HUES64 (cell line): ENCODE measurements around the gene DLG2.

Experiments used
- H3K27ac ChIP-seq: 2 replicates; pipeline ENCODE4 v1.7.0; 2013; ENCODE audit warnings: low read depth, low read length, inconsistent platforms
- H3K27me3 ChIP-seq: 2 replicates; pipeline ENCODE4 v1.6.1; 2013; ENCODE audit warnings: mild to moderate bottlenecking, low read length; ENCODE audit not compliant: insufficient read depth
- H3K36me3 ChIP-seq: 2 replicates; pipeline ENCODE4 v1.6.1; 2013; ENCODE audit warnings: mild to moderate bottlenecking, low read length; ENCODE audit not compliant: insufficient read depth
- H3K4me1 ChIP-seq: 2 replicates; pipeline ENCODE4 v1.6.1; 2013; ENCODE audit warnings: mild to moderate bottlenecking, low read length, moderate library complexity; ENCODE audit not compliant: insufficient read depth
- H3K4me3 ChIP-seq: 2 replicates; pipeline ENCODE4 v1.5.1; 2013; ENCODE audit warnings: mild to moderate bottlenecking, low read length, moderate library complexity
- H3K9ac ChIP-seq: 2 replicates; pipeline ENCODE4 v1.6.1; 2013; ENCODE audit warnings: mild to moderate bottlenecking, low read depth, low read length
- H3K9me3 ChIP-seq: 2 replicates; pipeline ENCODE4 v1.6.1; 2013; ENCODE audit warnings: low read depth, low read length; ENCODE audit not compliant: insufficient read depth
- WGBS: fragments of 150-250, 120-280 bp; methylation state at CpG from one replicate; pipeline ENCODE4 v1.1.7; 2013; ENCODE audit warnings: missing lambda C conversion rate; 5-methylcytosine and 5-hydroxymethylcytosine counted together

Gene DLG2

GRCh38 chr11:83773950-83774880, 1852.9 kb downstream of the DLG2 start:
- Histone ChIP-seq H3K4me1 (no peaks in the 10 kb centered on the region), H3K36me3 (no peaks in the 10 kb centered on the region), H3K9me3 (no peaks in the 10 kb centered on the region), H3K27ac (no peak overlapping the region), H3K9ac (no peak overlapping the region), H3K27me3 (no peaks in the 10 kb centered on the region), H3K4me3 (no peak overlapping the region)
- 95% methylated on average over 7 of the region's 7 CpGs for WGBS

GRCh38 chr11:83768489-83768888, 1858.7 kb downstream of the DLG2 start:
- Histone ChIP-seq H3K36me3 (no peaks in the 10 kb centered on the region), H3K9ac (no peak overlapping the region), H3K27me3 (no peaks in the 10 kb centered on the region), H3K4me1 (no peaks in the 10 kb centered on the region), H3K27ac (no peak overlapping the region), H3K9me3 (no peaks in the 10 kb centered on the region), H3K4me3 (no peak overlapping the region)
- WGBS, result 85% methylated on average over 3 of the region's 3 CpGs

GRCh38 chr11:83766932-83767331, 1860.2 kb downstream of the DLG2 start:
- H3K27ac ChIP-seq, result no peak overlapping the region
- H3K27me3 ChIP-seq, result no peaks in the 10 kb centered on the region
- H3K4me3 ChIP-seq, result no peak overlapping the region
- no peaks in the 10 kb centered on the region for H3K36me3 ChIP-seq
- no peaks in the 10 kb centered on the region for H3K4me1 ChIP-seq
- 97% methylated on average over 4 of the region's 4 CpGs for WGBS
- H3K9me3 ChIP-seq, result no peaks in the 10 kb centered on the region
- H3K9ac ChIP-seq, result no peak overlapping the region

- Histone ChIP-seq H3K27ac (no peak overlapping the region), H3K27me3 (no peaks in the 10 kb centered on the region), H3K9me3 (no peaks in the 10 kb centered on the region), H3K4me1 (peaks cover 4% of the 10 kb centered on the region; the same call in 1 of the 2 replicates), H3K36me3 (no peaks in the 10 kb centered on the region), H3K4me3 (no peak overlapping the region), H3K9ac (no peak overlapping the region)
- 72% methylated on average over 1 of the region's 2 CpGs for WGBS
Observed at GRCh38 chr11:83764643-83765042, 1862.5 kb downstream of the DLG2 start.

GRCh38 chr11:83760932-83761331, 1866.2 kb downstream of the DLG2 start:
- H3K9ac ChIP-seq, result no peak overlapping the region
- no peaks in the 10 kb centered on the region for H3K36me3 ChIP-seq
- H3K4me1 ChIP-seq, result peaks cover 13% of the 10 kb centered on the region; the same call in 1 of the 2 replicates
- no peaks in the 10 kb centered on the region for H3K9me3 ChIP-seq
- no peak overlapping the region for H3K27ac ChIP-seq
- no peaks in the 10 kb centered on the region for H3K27me3 ChIP-seq
- 92% methylated on average over 1 of the region's 1 CpG for WGBS
- H3K4me3 ChIP-seq, result no peak overlapping the region

DNA sequence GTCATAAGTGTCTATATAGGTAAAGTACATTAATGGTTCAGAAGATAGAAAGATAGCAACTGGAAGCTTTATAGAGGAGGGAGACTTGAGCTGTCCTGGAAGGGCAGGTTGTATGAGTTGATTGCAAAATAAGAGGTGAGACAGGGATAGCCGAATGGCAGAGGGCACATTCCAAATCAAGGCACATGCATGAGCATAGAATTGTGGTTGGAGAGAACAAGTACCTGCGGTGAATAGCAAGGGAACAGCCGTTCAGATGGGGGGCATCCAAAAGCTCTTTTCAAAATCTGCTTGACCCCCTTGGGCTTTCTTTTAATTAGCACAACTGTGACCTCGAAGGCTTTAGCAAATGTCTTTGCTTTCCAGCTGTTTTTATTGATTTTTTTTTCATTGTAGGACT, 1868.0 kb downstream of the DLG2 start:
- H3K36me3 ChIP-seq, result no peaks in the 10 kb centered on the region
- H3K27ac ChIP-seq, result no peak overlapping the region
- H3K4me3 ChIP-seq, result no peak overlapping the region
- WGBS, result 55% methylated on average over 4 of the region's 4 CpGs
- peaks cover 13% of the 10 kb centered on the region; the same call in 1 of the 2 replicates for H3K4me1 ChIP-seq
- H3K9me3 ChIP-seq, result no peaks in the 10 kb centered on the region
- H3K27me3 ChIP-seq, result no peaks in the 10 kb centered on the region
- no peak overlapping the region for H3K9ac ChIP-seq

DNA sequence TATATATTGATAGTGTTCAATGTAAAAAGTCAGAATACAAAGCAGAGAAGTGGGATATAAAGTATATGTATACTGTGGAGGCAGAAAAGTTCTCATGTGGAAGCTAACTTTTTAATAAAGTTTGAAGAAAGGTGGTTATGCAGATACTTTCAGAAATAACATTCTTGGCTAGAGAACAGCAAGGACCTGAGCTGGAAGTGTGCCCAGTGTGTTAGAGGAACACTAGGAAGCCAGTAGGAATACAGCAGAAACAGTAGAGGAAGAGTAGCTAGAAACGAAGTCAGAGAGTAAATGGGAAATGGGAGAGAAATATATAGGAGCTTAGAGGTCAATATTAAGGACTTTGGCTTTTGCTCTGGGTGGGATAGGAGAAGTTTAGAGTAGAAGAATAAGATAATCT, 1876.1 kb downstream of the DLG2 start:
- Histone ChIP-seq H3K9me3 (no peaks in the 10 kb centered on the region), H3K27me3 (no peaks in the 10 kb centered on the region), H3K9ac (no peak overlapping the region), H3K4me1 (no peaks in the 10 kb centered on the region), H3K4me3 (no peak overlapping the region), H3K36me3 (no peaks in the 10 kb centered on the region), H3K27ac (no peak overlapping the region)
- WGBS, result 93% methylated on average over 1 of the region's 1 CpG

DNA sequence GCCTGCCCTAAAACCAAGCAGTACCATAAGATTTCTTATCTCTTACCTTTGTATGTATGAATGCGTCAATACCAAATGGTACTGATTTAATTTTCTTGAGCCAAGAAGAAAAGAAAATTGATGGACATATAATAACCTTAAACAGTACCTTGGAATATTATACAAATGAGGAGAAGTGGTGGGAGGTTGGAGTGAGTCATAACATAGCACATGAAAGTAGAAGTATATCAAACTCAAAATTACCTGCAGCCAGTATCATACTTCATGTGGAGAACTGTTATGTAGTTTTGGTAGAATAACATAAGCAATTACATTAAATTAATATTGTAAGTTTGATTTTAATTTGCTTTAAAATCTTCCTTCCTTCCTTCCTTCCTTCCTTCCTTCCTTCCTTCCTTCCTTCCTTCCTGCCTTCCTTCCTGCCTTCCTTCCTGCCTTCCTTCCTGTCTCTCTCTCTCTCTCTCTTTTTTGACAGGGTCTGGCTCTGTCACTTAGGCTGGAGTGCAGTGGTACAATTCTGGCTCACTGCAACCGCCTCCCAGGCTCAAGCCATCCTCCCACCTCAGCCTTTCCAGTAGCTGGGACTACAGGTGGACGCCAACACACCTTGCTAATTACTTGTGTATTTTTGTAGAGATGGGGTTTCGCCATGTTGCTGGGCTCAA, 1880.1 kb downstream of the DLG2 start:
- 100% methylated on average over 2 of the region's 4 CpGs for WGBS

GRCh38 chr11:83744620-83745192, 1882.4 kb downstream of the DLG2 start:
- H3K9me3 ChIP-seq, result 0 out of 2 replicates have a peak, but pooled peaks cover 5% of the 10 kb centered on the region
- no peak overlapping the region for H3K27ac ChIP-seq
- H3K27me3 ChIP-seq, result no peaks in the 10 kb centered on the region
- no peaks in the 10 kb centered on the region for H3K4me1 ChIP-seq
- WGBS, result 94% methylated on average over 6 of the region's 6 CpGs
- no peaks in the 10 kb centered on the region for H3K36me3 ChIP-seq
- H3K9ac ChIP-seq, result no peak overlapping the region
- no peak overlapping the region for H3K4me3 ChIP-seq

More for the DNA sequence above, 1880.1 kb downstream of the DLG2 start:
- Histone ChIP-seq H3K9ac (no peak overlapping the region), H3K36me3 (no peaks in the 10 kb centered on the region), H3K4me1 (no peaks in the 10 kb centered on the region), H3K27me3 (no peaks in the 10 kb centered on the region), H3K4me3 (no peak overlapping the region), H3K9me3 (0 out of 2 replicates have a peak, but pooled peaks cover 5% of the 10 kb centered on the region), H3K27ac (no peak overlapping the region)

DNA sequence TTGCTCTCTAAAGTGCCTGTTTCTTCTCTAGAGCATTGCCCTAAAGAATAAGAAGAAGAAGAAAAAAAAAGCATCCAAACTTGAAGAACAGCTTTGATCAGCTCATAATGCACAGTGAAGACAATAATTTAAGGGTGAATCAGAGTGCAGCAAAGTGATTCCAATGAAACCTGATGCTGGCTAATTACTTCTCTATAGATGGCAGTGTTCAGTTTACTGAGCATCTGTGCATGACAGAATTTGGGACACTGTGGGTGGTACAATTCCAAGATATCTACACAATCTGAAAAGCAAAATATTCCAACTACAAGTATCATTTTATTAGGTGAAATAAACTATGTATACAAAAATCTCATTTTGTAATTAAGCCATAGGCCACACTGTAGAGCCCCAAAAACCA, 1890.5 kb downstream of the DLG2 start:
- no peaks in the 10 kb centered on the region for H3K9me3 ChIP-seq
- H3K36me3 ChIP-seq, result no peaks in the 10 kb centered on the region
- H3K4me1 ChIP-seq, result no peaks in the 10 kb centered on the region
- H3K4me3 ChIP-seq, result no peak overlapping the region
- no peaks in the 10 kb centered on the region for H3K27me3 ChIP-seq
- H3K9ac ChIP-seq, result no peak overlapping the region
- H3K27ac ChIP-seq, result no peak overlapping the region

DNA sequence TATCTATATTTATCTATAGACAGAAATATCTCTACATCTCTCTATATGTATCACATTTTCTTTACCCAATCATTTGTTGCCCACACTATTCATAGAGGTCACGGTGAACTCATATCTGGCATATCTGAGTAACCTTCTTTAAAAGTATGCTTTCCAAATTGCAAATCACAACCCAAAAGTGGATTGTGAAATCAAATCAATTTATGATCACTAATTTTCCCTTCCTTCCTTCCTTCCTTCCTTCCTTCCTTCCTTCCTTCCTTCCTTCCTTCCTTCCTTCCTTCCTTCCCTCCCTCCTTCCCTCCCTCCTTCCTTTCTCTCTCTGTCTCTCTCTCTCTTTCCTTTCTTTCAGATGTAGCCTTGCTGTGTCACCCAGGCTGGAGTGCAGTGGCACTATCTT, 1893.0 kb downstream of the DLG2 start:
- WGBS, result 95% methylated on average over 1 of the region's 1 CpG
- Histone ChIP-seq H3K36me3 (no peaks in the 10 kb centered on the region), H3K27me3 (no peaks in the 10 kb centered on the region), H3K27ac (no peak overlapping the region), H3K4me3 (no peak overlapping the region), H3K9me3 (no peaks in the 10 kb centered on the region), H3K4me1 (no peaks in the 10 kb centered on the region), H3K9ac (no peak overlapping the region)
